ENCODE measurements around the gene TARM1. TPM values are rescaled to one million over a fixed set of nuclear protein-coding genes. Genes with fewer than 3 reads are reported as not detected.
"Not testable (repeated sequence)": the region's sequence is repeated elsewhere in the genome, so short reads cannot be mapped to it uniquely, and the experiment has no call there.

The TARM1 gene
- total RNA-seq, 1 donor: not detected

DNA sequence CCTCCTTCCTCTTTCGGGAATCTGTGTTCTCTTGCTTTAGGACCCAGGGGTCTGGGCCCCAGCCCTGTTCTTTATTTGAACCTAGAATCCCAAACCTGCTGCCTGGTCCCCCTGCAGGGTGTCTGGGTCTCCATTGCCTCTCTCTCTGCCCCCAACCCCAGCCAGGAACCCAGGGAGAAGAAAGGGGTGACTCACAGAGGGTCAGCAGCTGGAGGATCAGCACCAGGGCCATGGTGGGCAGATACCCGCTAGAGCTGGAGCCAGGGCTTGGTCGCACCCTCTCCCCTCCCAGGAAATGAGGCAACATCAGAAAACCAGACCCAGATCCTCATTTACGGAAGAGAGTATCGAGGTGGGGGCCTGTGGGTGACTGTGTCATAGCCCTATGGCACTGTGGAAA is 19.4 kb upstream of the TARM1 start, which contains the start of gene OSCAR:
Gene OSCAR (minus strand): TSS at position 243 of the 400 bp plus-strand sequence. CDS start 11 bp downstream, at position 232.
- peak; percentile 47 for DNase-seq (ENCODE audit: low read depth)
- peak within 1 kb of the TSS; percentile 26 for H3K4me3 ChIP-seq (ENCODE audit: low read depth, low read length)

DNA sequence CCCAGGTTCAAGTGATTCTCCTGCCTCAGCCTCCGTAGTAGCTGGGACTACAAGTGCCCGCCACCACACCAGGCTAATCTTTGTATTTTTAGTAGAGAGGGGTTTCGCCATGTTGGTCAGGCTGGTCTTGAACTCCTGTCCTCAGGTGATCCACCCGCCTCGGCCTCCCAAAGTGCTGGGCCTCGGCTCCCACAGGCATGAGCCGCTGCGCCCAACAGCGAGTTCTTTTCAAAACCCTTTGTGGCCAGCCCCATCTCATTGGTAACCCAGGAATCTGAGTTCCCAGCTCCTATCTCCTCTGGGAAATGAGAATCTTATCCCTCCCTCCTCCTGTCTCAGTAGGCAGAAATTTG is 18.7 kb upstream of the TARM1 start:
- not testable (repeated sequence) for DNase-seq (ENCODE audit: low read depth)

More for the DNA sequence above, 19.4 kb upstream of the TARM1 start, which contains the start of gene OSCAR:
- TF ChIP-seq, protein P1, sequence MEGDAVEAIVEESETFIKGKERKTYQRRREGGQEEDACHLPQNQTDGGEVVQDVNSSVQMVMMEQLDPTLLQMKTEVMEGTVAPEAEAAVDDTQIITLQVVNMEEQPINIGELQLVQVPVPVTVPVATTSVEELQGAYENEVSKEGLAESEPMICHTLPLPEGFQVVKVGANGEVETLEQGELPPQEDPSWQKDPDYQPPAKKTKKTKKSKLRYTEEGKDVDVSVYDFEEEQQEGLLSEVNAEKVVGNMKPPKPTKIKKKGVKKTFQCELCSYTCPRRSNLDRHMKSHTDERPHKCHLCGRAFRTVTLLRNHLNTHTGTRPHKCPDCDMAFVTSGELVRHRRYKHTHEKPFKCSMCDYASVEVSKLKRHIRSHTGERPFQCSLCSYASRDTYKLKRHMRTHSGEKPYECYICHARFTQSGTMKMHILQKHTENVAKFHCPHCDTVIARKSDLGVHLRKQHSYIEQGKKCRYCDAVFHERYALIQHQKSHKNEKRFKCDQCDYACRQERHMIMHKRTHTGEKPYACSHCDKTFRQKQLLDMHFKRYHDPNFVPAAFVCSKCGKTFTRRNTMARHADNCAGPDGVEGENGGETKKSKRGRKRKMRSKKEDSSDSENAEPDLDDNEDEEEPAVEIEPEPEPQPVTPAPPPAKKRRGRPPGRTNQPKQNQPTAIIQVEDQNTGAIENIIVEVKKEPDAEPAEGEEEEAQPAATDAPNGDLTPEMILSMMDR (IDR thresholded peaks at IDR 0.05; ENCODE audit: insufficient read depth, low read depth, low read length): no peak

DNA sequence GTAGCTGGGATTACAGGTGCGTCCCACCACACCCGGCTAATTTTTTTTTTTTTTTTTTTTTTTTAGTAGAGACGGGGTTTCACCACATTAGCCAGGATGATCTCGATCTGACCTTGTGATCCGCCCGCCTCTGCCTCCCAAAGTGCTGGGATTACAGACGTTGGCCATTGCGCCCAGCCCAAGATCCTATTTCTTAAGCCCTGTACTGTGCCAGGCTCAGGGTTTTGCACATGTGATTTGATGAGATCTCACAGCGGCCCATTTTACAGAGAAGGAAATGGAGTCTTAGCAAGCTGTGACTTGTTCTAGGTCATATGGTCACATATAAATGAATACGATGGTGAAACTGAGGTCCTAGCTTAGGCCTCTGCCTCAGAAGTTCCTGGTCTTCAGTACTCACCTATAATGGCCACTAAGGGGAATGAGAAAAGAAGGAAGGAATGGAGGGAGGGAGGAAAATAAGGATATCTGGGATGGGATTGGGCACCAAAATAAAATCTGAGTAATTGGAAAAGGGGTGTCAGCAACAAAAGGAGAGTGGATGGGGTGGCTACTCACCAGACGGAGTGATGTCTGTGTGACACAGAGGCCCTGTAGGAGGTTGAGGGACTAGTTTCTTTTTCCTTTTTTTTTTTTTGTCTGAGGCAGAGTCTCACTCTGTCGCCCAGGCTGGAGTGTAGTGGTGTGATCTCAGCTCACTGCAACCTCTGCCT is 18.2 kb upstream of the TARM1 start:
- DNase-seq (ENCODE audit: low read depth): no peak
- H3K4me3 ChIP-seq (ENCODE audit: low read depth, low read length): no peak overlapping the region
- TF ChIP-seq, protein P1 (IDR thresholded peaks at IDR 0.05; ENCODE audit: insufficient read depth, low read depth, low read length): no peak

More for the DNA sequence above, 18.7 kb upstream of the TARM1 start:
- H3K4me3 ChIP-seq (ENCODE audit: low read depth, low read length): not testable (repeated sequence)

DNA sequence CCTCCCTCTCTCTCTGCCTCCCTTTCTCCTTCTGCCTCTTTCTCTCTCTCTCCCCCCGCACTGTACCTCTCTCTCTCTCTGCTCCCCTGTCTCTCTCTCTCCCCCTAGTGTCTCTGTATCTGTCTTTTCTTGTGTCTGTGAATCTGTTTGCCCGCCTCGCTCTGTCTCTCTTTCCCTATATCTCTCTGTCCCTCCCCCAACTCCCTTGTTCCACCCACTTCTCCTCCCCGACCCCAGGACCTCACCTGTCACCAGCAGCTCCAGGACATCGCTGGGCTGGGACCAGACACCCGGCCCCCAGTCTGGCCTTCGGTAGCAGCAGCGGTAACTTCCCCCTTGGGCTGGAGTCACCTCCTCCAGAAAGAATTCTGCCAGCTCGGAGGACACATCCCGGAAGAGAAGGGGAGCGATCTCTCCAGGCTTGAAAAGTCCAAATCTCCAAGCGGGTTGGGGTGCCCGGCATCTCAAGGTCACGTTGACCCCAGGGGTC is 15.5 kb upstream of the TARM1 start:
- H3K4me3 ChIP-seq (ENCODE audit: low read depth, low read length): peak overlapping the region; percentile 42
- TF ChIP-seq, protein P1 (IDR thresholded peaks at IDR 0.05; ENCODE audit: insufficient read depth, low read depth, low read length): peak; percentile 42
- DNase-seq (ENCODE audit: low read depth): peak; percentile 39

DNA sequence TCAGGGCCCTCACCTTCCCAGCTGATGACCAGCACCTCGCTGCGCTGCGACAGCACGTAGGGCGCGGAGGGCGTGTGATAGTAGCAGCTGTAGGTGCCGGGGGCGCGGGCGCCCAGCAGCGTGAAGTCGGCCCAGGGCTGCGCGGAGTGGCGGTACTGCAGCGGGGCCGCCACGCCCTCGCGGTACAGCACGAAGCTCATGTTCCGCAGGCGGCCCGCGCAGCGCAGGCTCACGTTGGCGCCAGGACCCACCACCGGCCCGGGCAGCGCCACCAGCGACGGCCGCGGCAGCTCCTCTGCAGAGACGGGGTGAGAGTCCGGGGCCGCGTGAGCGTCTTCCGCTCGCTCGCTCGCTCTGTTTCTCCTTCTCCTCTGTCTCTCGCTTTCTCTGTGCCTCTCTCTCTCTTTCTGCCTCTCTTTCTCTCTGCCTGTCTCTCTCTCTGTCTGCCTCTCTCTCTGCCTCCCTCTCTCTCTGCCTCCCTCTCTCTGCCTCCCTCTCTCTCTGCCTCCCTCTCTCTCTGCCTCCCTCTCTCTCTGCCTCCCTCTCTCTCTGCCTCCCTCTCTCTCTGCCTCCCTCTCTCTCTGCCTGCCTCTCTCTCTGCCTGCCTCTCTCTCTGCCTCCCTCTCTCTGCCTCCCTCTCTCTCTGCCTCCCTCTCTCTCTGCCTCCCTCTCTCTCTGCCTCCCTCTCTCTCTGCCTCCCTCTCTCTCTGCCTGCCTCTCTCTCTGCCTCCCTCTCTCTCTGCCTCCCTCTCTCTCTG is 14.9 kb upstream of the TARM1 start:
- DNase-seq (ENCODE audit: low read depth): peak; percentile 47
- peak overlapping the region; percentile 42 for H3K4me3 ChIP-seq (ENCODE audit: low read depth, low read length)

DNA sequence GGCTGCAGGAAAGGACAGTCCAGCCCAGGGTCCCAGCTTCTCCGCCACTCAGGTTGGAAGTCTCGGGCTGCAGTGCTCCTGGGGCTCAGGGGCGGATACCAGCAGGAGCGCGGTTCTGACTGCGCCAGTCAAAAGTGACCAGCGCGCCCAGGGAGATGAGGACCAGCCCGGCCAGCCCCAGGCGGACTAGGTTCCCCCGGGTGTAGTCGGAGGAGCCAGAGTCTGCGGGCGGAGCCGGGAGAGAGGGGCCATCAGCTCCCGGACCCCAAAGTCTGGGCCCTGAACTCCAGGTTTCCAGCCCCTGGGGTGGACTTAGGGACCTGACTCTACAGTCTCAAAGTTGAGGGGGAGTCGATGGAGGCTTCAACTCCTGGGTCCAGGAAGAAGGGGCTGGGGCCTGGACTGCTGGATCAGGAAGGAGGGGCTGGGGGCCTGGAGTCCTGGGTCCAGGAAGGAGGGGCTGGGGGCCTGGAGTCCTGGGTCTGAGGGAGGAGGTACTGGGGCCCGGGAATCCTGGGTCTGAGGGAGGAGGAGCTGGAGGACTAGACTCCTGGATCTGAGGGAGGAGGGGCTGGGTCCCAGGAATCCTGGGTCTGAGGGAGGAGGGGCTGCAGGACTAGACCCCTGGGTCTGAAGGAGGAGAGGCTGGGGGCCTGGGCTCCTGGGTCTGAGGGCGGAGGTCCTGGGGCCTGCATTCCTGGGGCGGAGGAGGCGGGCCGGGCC is 14.1 kb upstream of the TARM1 start:
- TF ChIP-seq, protein P1 (IDR thresholded peaks at IDR 0.05; ENCODE audit: insufficient read depth, low read depth, low read length): no peak
- no peak for DNase-seq (ENCODE audit: low read depth)
- peak overlapping the region; percentile 42 for H3K4me3 ChIP-seq (ENCODE audit: low read depth, low read length)

DNA sequence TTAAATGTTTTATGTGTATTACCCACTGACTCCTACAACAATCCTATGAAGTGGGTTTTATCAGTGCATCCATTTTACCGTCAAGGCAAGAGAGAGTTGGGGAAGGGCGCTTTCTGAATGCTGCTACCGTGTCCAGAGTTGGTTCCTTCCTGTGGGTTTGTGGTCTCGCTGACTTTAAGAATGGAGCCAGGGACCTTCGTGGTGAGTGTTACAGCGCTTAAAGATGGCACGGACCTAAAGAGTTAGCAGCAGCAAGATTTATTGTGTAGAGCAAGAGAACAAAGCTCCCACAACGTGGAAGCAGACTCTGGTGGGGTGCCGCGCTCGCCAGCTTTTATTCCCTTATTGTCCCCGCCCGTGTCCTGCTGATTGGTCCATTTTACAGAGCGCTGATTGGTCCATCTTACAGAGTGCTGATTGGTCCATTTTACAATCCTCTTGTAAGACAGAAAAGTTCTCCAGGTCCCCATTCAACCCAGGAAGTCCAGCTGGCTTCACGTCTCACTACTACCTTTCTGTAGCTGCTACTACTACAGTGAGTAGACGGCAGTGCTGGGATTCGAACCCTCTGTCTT is 13.3 kb upstream of the TARM1 start:
- DNase-seq (ENCODE audit: low read depth): no peak
- H3K4me3 ChIP-seq (ENCODE audit: low read depth, low read length): no peak overlapping the region
- TF ChIP-seq, protein P1 (IDR thresholded peaks at IDR 0.05; ENCODE audit: insufficient read depth, low read depth, low read length): no peak
